Measurements from ENCODE around the gene BRI3BP. TPM values are rescaled to one million over a fixed set of nuclear protein-coding genes. Genes with fewer than 3 reads are reported as not detected.

BRI3BP gene
- total RNA-seq, 1 experiment from 2014 or later, result 31.9 TPM

- TF ChIP-seq CTCF (conservative IDR thresholded peaks at IDR 0.05; ENCODE audit: low read depth, low read length) (no peak), EZH2phosphoT487 (IDR thresholded peaks at IDR 0.05; ENCODE audit: borderline replicate concordance, low read length) (no peak), EZH2 (IDR thresholded peaks at IDR 0.05; ENCODE audit: low read length, unreplicated experiment) (no peak)
- Histone ChIP-seq H3K9ac (ENCODE audit: low read length) (peak overlapping the region; percentile 75), H3K27me3 (ENCODE audit: low read length) (no peaks in the 10 kb centered on the region), H3K79me2 (ENCODE audit: low read length) (peaks cover 56% of the 10 kb centered on the region), H3F3A (ENCODE audit: low read length, unreplicated experiment) (no peaks in the 10 kb centered on the region), H4K20me1 (ENCODE audit: low read length) (0 out of 2 replicates have a peak, but pooled peaks cover 4% of the 10 kb centered on the region), H3K4me2 (ENCODE audit: low read length) (peak overlapping the region; percentile 100), H3K36me3 (ENCODE audit: low read depth, low read length) (peaks cover 3% of the 10 kb centered on the region; the same call in 1 of the 2 replicates), H3K9me2 (replicated peaks; ENCODE audit: low read length) (no peaks in the 10 kb centered on the region), H2AFZ (ENCODE audit: low read length) (peak overlapping the region; percentile 100), H3K27ac (ENCODE audit: low read length) (no peak overlapping the region), H3K9me3 (ENCODE audit: low read length) (no peaks in the 10 kb centered on the region), H3K4me1 (ENCODE audit: insufficient read depth, low read length) (peaks cover 22% of the 10 kb centered on the region), H3K4me3 (ENCODE audit: low read length) (peak overlapping the region; percentile 98)
- peak; percentile 6 for DNase-seq
- intact Hi-C loops (cut with micrococcal nuclease), result loop anchor here (1.0 to 2.0 kb wide), 2 partner anchors 17 to 71 kb away; no protein-coding TSS in a partner anchor
- BruUV-seq (replicated peaks), result no TSS peak
- ATAC-seq, result peak; percentile 9
- ChIA-PET POLR2A (ENCODE audit: unreplicated experiment) (no interaction called here), CTCF (no interaction called here)
Measured at GRCh38 chr12:125065919-125066570, 72.6 kb downstream of the BRI3BP start.

GRCh38 chr12:125068391-125068790, 74.9 kb downstream of the BRI3BP start:
- ChIA-PET CTCF (no interaction called here), POLR2A (ENCODE audit: unreplicated experiment) (no interaction called here)
- no peak overlapping the region for H3K4me3 ChIP-seq (ENCODE audit: low read length)
- ATAC-seq (no peak), DNase-seq (no peak)
- H4K20me1 ChIP-seq (ENCODE audit: low read length), result 0 out of 2 replicates have a peak, but pooled peaks cover 4% of the 10 kb centered on the region
- no TSS peak for BruUV-seq (replicated peaks)
- H2AFZ ChIP-seq (ENCODE audit: low read length), result no peak overlapping the region
- no peaks in the 10 kb centered on the region for H3F3A ChIP-seq (ENCODE audit: low read length, unreplicated experiment)
- peaks cover 65% of the 10 kb centered on the region for H3K79me2 ChIP-seq (ENCODE audit: low read length)
- H3K4me1 ChIP-seq (ENCODE audit: insufficient read depth, low read length), result peaks cover 22% of the 10 kb centered on the region
- no peak overlapping the region for H3K4me2 ChIP-seq (ENCODE audit: low read length)
- intact Hi-C loops (cut with micrococcal nuclease), result no loop called here
- H3K9ac ChIP-seq (ENCODE audit: low read length), result no peak overlapping the region
- H3K27ac ChIP-seq (ENCODE audit: low read length), result no peak overlapping the region
- peaks cover 6% of the 10 kb centered on the region; the same call in 1 of the 2 replicates for H3K36me3 ChIP-seq (ENCODE audit: low read depth, low read length)
- H3K27me3 ChIP-seq (ENCODE audit: low read length), result no peaks in the 10 kb centered on the region
- H3K9me2 ChIP-seq (replicated peaks; ENCODE audit: low read length), result no peaks in the 10 kb centered on the region
- TF ChIP-seq CTCF (conservative IDR thresholded peaks at IDR 0.05; ENCODE audit: low read depth, low read length), result no peak
- no peak for TF ChIP-seq EZH2phosphoT487 (IDR thresholded peaks at IDR 0.05; ENCODE audit: borderline replicate concordance, low read length)
- no peak for TF ChIP-seq EZH2 (IDR thresholded peaks at IDR 0.05; ENCODE audit: low read length, unreplicated experiment)
- H3K9me3 ChIP-seq (ENCODE audit: low read length), result no peaks in the 10 kb centered on the region

- H2AFZ ChIP-seq (ENCODE audit: low read length), result no peak overlapping the region
- no peak overlapping the region for H3K4me2 ChIP-seq (ENCODE audit: low read length)
- ChIA-PET CTCF (no interaction called here), POLR2A (ENCODE audit: unreplicated experiment) (no interaction called here)
- no peaks in the 10 kb centered on the region for H3K27me3 ChIP-seq (ENCODE audit: low read length)
- TF ChIP-seq CTCF (conservative IDR thresholded peaks at IDR 0.05; ENCODE audit: low read depth, low read length) (no peak), EZH2phosphoT487 (IDR thresholded peaks at IDR 0.05; ENCODE audit: borderline replicate concordance, low read length) (no peak), EZH2 (IDR thresholded peaks at IDR 0.05; ENCODE audit: low read length, unreplicated experiment) (no peak)
- H3F3A ChIP-seq (ENCODE audit: low read length, unreplicated experiment), result no peaks in the 10 kb centered on the region
- 0 out of 2 replicates have a peak, but pooled peaks cover 4% of the 10 kb centered on the region for H4K20me1 ChIP-seq (ENCODE audit: low read length)
- H3K36me3 ChIP-seq (ENCODE audit: low read depth, low read length), result peaks cover 13% of the 10 kb centered on the region; the same call in 1 of the 2 replicates
- DNase-seq, result no peak
- BruUV-seq (replicated peaks), result no TSS peak
- peaks cover 65% of the 10 kb centered on the region for H3K79me2 ChIP-seq (ENCODE audit: low read length)
- ATAC-seq, result no peak
- H3K9ac ChIP-seq (ENCODE audit: low read length), result no peak overlapping the region
- H3K4me1 ChIP-seq (ENCODE audit: insufficient read depth, low read length), result peaks cover 19% of the 10 kb centered on the region
- H3K9me3 ChIP-seq (ENCODE audit: low read length), result no peaks in the 10 kb centered on the region
- intact Hi-C loops (cut with micrococcal nuclease), result no loop called here
- no peak overlapping the region for H3K27ac ChIP-seq (ENCODE audit: low read length)
- no peaks in the 10 kb centered on the region for H3K9me2 ChIP-seq (replicated peaks; ENCODE audit: low read length)
- H3K4me3 ChIP-seq (ENCODE audit: low read length), result no peak overlapping the region
Measured at GRCh38 chr12:125069616-125070015, 76.2 kb downstream of the BRI3BP start.
